Activated CD8-positive, alpha-beta memory T cell treated with anti-CD3 and anti-CD28 coated beads, Interleukin-2, amount 50 U/mL, for 1 hour (primary cell): ENCODE measurements around the gene ZNF546.

Source experiments
- DNase-seq: peaks from one replicate; pipeline ENCODE4 v3.0.0-alpha.2; 2020; ENCODE audit errors: extremely low read depth

The ZNF546 gene

DNA sequence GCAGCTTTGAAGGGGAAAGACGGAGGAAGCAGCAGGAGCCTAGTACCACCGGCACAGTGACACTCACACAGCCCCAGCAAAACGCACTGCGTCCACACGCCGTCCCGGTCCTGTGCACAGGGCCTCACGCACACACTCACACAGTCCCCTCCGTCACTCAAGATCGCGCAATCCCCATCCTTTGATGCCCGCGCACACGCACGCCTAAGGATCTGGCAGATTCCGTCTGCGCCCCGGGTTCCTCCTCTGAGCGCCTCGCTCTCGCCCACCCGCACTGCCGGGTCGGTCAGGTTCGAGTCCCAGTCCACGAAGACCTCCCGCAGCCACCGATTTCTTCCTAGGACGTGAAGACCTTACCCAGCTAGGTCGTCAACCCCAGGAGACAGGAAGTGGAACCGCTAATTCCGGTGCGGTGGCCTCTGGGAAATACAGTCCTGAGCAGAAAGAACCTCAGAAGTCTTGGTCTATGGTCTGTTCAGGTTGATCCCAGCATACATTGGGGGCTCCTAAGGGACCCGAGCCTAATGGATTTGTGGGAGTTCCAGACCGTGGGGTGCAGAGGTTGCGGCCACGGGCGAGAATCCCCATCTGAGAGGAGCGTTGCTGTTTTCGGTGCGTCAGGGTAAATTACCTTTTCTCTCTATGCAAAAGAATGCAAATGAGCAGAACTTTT lies 59.1 kb downstream of the ZNF546 start, which contains the start of gene ZNF780B:
Gene ZNF780B, minus strand, starts transcription at position 400 of the 673 bp plus-strand sequence. CDS start 5,899 bp downstream, outside the sequence.
- peak; percentile 10 for DNase-seq

DNA sequence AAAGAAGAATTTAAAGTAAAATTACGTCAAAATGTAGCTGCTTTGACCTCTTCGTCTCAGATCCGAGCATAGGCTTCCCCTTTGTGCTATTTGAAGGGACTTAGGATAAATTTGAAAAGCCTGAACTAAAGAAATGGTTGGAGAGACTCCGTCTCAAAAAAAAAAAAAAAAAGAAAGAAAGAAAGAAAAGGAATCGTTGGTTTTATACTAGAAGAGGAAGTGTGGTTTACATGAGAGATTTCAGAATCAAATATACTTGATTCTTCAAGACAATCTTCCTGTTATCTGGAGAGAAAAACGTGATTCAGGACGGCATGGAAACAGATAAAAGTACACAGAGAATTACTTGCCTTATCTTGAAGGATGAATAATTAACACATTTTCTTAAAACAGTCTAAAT lies 59.6 kb downstream of the ZNF546 start:
- no peak for DNase-seq

DNA sequence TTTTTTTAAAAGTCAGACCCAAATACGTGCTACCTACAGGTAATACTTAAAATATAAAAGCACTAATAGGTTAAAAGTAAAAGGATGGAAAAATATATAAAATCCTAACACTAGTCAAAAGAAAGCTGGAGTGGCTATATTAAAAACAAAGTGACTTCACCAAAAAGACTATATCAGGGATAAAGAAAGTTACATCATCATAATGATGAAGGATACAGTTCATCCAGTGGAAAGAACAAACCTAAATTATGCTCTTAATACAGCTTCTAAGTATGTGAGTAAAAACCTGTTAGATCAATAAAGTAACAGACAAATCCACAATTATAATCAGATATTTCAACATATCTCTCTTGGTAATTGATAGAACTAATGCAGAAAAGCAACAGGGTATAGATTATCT lies 60.3 kb downstream of the ZNF546 start:
- DNase-seq: no peak

DNA sequence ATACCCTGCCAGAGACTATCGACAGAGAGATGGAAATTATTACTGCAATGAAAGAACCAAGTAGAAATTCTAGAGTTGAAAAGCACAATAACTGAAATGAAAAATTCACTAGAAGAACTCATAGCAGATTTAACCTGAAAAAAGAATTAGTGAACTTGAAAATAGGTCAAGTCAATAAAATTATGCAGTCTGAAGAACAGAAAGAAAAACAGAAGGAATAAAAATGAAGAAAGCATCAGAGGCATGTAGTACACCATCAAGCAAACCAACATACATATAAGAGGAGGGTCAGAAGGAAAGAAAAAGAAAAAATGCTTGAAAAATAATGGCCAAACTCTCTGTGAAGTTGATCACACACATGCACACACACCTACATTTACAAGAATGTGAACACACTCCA lies 62.8 kb downstream of the ZNF546 start:
- DNase-seq: no peak

DNA sequence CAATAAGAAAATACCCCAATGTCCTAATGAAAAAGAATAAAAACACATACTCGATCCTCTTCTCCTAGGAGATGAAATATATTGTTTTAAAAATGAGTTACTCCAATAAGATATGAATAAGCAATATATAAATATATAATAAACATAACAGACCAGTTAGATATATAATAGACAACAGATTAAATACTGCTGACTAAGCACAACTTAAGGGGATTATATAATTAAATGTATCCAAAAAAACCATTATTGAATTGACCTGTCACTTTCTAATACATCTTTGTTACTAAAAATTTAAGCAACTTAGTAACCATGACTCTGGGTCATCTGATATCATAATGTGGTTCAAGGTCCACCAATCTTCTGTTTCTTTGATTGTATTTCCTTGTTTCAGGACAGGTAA lies 73.2 kb downstream of the ZNF546 start:
- DNase-seq: no peak
